SK-N-SH (cell line): ENCODE measurements around the gene FIGNL2. TPM values are rescaled to one million over a fixed set of nuclear protein-coding genes. Genes with fewer than 3 reads are reported as not detected.

Experiments
- CTCF ChIA-PET: fragments of 300-600, 350-600 bp; formaldehyde crosslinking; extraction: SDS; loops from one replicate; lab custom pipeline; 2021; lab: Yijun Ruan, JAX
- POLR2A ChIA-PET: fragments of 350-600 bp; sonication (Branson Sonifier 250); formaldehyde crosslinking; extraction: SDS; loops from one replicate; lab custom pipeline; 2020; ENCODE audit warnings: antibody characterized with exemption, inconsistent platforms; lab: Yijun Ruan, JAX
- DNase-seq: peaks from one replicate; pipeline ENCODE4 v3.0.0; 2012
- H2AFZ ChIP-seq: fragments of 200-600 bp; sonication (generic); 2 replicates; pipeline ENCODE4 v1.8.1; 2016; ENCODE audit warnings: antibody characterized with exemption, mild to moderate bottlenecking, low read depth
- H3F3A ChIP-seq: fragments of 200-600 bp; sonication (generic); replicated peaks from 2 replicates; pipeline ENCODE3; 2016; ENCODE audit warnings: antibody characterized with exemption, mild to moderate bottlenecking; ENCODE audit not compliant: insufficient read depth
- H3K27ac ChIP-seq, 2 experiments: fragments of 200-500 bp in 1 of 2; fragments of 200-600 bp in 1 of 2; sonication (Bioruptor generic) in 1 of 2; sonication (generic), shearing (Covaris generic) in 1 of 2; 2 replicates each; pipeline versions ENCODE4 v1.5.1 to v1.6.1; 2014 to 2016; ENCODE audit warnings: low read depth in 2 of 2, inconsistent platforms in 1 of 2, low read length in 1 of 2, mild to moderate bottlenecking in 1 of 2, mixed read lengths in 1 of 2
- H3K27me3 ChIP-seq: fragments of 200-600 bp; sonication (generic), shearing (Covaris generic); 2 replicates; pipeline ENCODE4 v1.6.1; 2016; ENCODE audit warnings: mixed run types; ENCODE audit not compliant: insufficient read depth
- H3K36me3 ChIP-seq, 2 experiments: fragments of 200-500 bp in 1 of 2; fragments of 200-600 bp in 1 of 2; sonication (Bioruptor generic) in 1 of 2; sonication (generic) in 1 of 2; replicated peaks in 1 of 2; 2 replicates each; pipeline versions ENCODE3 to v1.5.1; 2014 to 2016; ENCODE audit warnings: low read length in 1 of 2, mild to moderate bottlenecking in 1 of 2; ENCODE audit not compliant: insufficient read depth in 2 of 2, control insufficient read depth in 1 of 2
- H3K4me1 ChIP-seq, 2 experiments: fragments of 200-500 bp in 1 of 2; fragments of 200-600 bp in 1 of 2; sonication (Bioruptor generic) in 1 of 2; sonication (generic), shearing (Covaris generic) in 1 of 2; 2 replicates each; pipeline versions ENCODE4 v1.5.1 to v1.6.1; 2014 to 2016; ENCODE audit warnings: low read depth in 1 of 2, low read length in 1 of 2, mixed run types in 1 of 2; ENCODE audit not compliant: insufficient read depth in 2 of 2, control insufficient read depth in 1 of 2
- H3K4me2 ChIP-seq: fragments of 200-600 bp; sonication (generic), shearing (Covaris generic); 2 replicates; pipeline ENCODE4 v1.6.1; 2017; ENCODE audit warnings: mixed run types
- H3K4me3 ChIP-seq, 2 experiments: fragments of 200-500 bp in 1 of 2; fragments of 200-600 bp in 1 of 2; sonication (Bioruptor generic) in 1 of 2; sonication (generic), shearing (Covaris generic) in 1 of 2; 2 replicates each; pipeline versions ENCODE4 v1.5.1 to v1.8.1; 2014 to 2016; ENCODE audit warnings: low read depth in 2 of 2, inconsistent platforms in 1 of 2, low read length in 1 of 2, mild to moderate bottlenecking in 1 of 2, mixed read lengths in 1 of 2, moderate library complexity in 1 of 2
- H3K79me2 ChIP-seq: fragments of 200-600 bp; sonication (generic); 2 replicates; pipeline ENCODE4 v1.8.1; 2017; ENCODE audit warnings: mild to moderate bottlenecking; ENCODE audit not compliant: insufficient read depth
- H3K9ac ChIP-seq: fragments of 200-600 bp; sonication (generic); 2 replicates; pipeline ENCODE4 v1.6.1; 2017; ENCODE audit warnings: mixed run types
- H3K9me2 ChIP-seq: fragments of 200-600 bp; sonication (generic); 2 replicates; pipeline ENCODE4 v1.6.1; 2017; ENCODE audit warnings: mixed run types
- H3K9me3 ChIP-seq: fragments of 200-600 bp; sonication (generic); 2 replicates; pipeline ENCODE4 v1.6.1; 2017; ENCODE audit warnings: mixed run types, mild to moderate bottlenecking, moderate library complexity
- H4K20me1 ChIP-seq: fragments of 200-600 bp; sonication (generic); 2 replicates; pipeline ENCODE4 v1.6.1; 2017; ENCODE audit warnings: mild to moderate bottlenecking, mixed run types; ENCODE audit not compliant: insufficient read depth
- EZH2phosphoT487 ChIP-seq: fragments of 200-600 bp; sonication (generic); IDR thresholded peaks from 2 replicates; pipeline ENCODE4 v1.6.1; 2017; ENCODE audit warnings: low read depth, mixed run types, mild to moderate bottlenecking, antibody characterized with exemption, moderate library complexity, borderline replicate concordance
- GABPA ChIP-seq: IDR thresholded peaks from 2 replicates; pipeline ENCODE4 v1.4.0; 2012; ENCODE audit warnings: low read depth, mild to moderate bottlenecking
- MXI1 ChIP-seq: IDR thresholded peaks from 2 replicates; pipeline ENCODE4 v1.6.1; 2012; ENCODE audit warnings: mild to moderate bottlenecking, low read depth, low read length, improper control_type of control experiment
- NFIC ChIP-seq: IDR thresholded peaks from 2 replicates; pipeline ENCODE4 v1.4.0; 2012; ENCODE audit warnings: borderline replicate concordance
- RAD21 ChIP-seq: IDR thresholded peaks from 2 replicates; pipeline ENCODE4 v1.6.1; 2012; ENCODE audit warnings: mild to moderate bottlenecking, low read length
- TAF1 ChIP-seq: IDR thresholded peaks from 2 replicates; pipeline ENCODE4 v1.6.1; 2012; ENCODE audit warnings: low read depth, mild to moderate bottlenecking, low read length, moderate library complexity, borderline replicate concordance
- WGBS: methylation state at CpG from one replicate; pipeline ENCODE4 v1.1.6; 2017; ENCODE audit warnings: low lambda C conversion rate; 5-methylcytosine and 5-hydroxymethylcytosine counted together
- polyA plus RNA-seq, 3 experiments: library from polyadenylated mRNA; depleted of rRNA; stranded (reverse); fragments of >200 nt; gene quantifications; 2 replicates each; pipeline ENCODE4 v1.2.3, GENCODE V29; 2012
- TF ChIP-seq, protein P1 (sequence below): IDR thresholded peaks from 2 replicates; pipeline ENCODE4; 2012
- TF ChIP-seq, protein P2 (sequence below): IDR thresholded peaks from 2 replicates; pipeline ENCODE4 v1.4.0; 2012; ENCODE audit warnings: low read depth, borderline replicate concordance

FIGNL2 gene
- polyA plus RNA-seq, 1 of the 3 experiments (the other 2 are of a cell fraction) = 0.05 TPM

- TF ChIP-seq, protein P1, sequence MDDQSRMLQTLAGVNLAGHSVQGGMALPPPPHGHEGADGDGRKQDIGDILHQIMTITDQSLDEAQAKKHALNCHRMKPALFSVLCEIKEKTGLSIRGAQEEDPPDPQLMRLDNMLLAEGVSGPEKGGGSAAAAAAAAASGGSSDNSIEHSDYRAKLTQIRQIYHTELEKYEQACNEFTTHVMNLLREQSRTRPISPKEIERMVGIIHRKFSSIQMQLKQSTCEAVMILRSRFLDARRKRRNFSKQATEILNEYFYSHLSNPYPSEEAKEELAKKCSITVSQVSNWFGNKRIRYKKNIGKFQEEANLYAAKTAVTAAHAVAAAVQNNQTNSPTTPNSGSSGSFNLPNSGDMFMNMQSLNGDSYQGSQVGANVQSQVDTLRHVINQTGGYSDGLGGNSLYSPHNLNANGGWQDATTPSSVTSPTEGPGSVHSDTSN = no peak
- TF ChIP-seq GABPA (no peak), TAF1 (no peak), EZH2phosphoT487 (no peak), NFIC (no peak), RAD21 (no peak)
- TF ChIP-seq, protein P2, sequence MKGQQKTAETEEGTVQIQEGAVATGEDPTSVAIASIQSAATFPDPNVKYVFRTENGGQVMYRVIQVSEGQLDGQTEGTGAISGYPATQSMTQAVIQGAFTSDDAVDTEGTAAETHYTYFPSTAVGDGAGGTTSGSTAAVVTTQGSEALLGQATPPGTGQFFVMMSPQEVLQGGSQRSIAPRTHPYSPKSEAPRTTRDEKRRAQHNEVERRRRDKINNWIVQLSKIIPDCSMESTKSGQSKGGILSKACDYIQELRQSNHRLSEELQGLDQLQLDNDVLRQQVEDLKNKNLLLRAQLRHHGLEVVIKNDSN = no peak
Measured at GRCh38 chr12:51848841-51849735, 570 bp upstream of the FIGNL2 start (continued).

DNA sequence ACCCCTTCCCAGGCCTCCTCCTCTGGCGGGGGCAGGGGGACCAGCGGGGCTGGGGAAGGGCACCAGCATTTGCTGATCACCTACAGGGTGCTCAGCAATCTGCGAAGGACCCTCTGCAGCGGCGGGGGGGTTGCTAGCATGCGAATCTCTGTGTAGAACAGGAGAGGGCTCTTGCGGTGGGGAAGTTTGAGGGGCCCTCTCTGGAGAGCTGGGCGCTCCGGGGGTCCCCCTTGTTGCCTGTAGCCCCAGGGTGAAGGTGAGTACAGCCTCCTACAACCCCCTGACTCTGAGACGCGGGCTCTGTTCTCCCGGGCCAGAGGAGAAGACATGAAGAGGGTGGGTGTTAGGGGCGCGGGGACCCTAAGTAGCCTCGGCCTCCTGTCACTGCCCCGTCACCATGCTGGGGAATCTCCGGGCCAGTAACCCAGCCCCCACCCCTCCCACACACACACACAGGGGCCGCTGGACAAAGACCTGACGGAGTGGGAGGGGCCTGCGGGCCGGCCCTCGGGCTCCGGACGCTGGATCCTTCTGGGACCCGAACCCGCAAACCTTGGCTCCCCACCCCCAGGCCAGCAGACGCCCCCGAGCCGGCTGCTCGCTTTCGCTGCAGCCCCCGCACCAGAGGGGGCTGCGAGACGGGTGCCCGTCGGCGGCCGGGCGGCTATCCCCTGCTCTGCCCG, 734 bp downstream of the FIGNL2 start:
- CTCF ChIA-PET = interaction anchor here (3.5 to 6.0 kb wide), 2 partner anchors 24 to 27 kb away, joined by 16 to 25 read pairs; no protein-coding TSS in a partner anchor

More for the DNA sequence above, 734 bp downstream of the FIGNL2 start:
- peak; percentile 85 for DNase-seq
- H3K4me1 ChIP-seq = peaks cover 0 to 45% of the 10 kb centered on the region in 2 experiments; a peak in 2 of 4 replicates
- H3K4me3 ChIP-seq = peak overlapping the region; percentile 61 to 63
- H3K36me3 ChIP-seq = no peaks in the 10 kb centered on the region
- TF ChIP-seq, protein P2 = no peak
- peak; percentile 38; the same call in 1 of the 2 replicates for TF ChIP-seq MXI1
- no peaks in the 10 kb centered on the region for H4K20me1 ChIP-seq
- H3F3A ChIP-seq = no peaks in the 10 kb centered on the region
- no peaks in the 10 kb centered on the region for H3K9me3 ChIP-seq
- no peaks in the 10 kb centered on the region for H3K79me2 ChIP-seq
- peaks cover 7% of the 10 kb centered on the region; the same call in 1 of the 2 replicates for H3K27me3 ChIP-seq
- WGBS = 3% methylated on average over 15 of the region's 40 CpGs
- no peak overlapping the region for H3K9ac ChIP-seq
- peak overlapping the region; percentile 76 for H3K4me2 ChIP-seq
- H3K9me2 ChIP-seq = no peaks in the 10 kb centered on the region
- H2AFZ ChIP-seq = peak overlapping the region; percentile 84; the same call in 1 of the 2 replicates
- POLR2A ChIA-PET = no interaction called here
- H3K27ac ChIP-seq = peak overlapping the region in 1 of 2 experiments; percentile 84; a peak in 2 of 4 replicates
